ENCODE results near the gene MOCS1.

DNA sequence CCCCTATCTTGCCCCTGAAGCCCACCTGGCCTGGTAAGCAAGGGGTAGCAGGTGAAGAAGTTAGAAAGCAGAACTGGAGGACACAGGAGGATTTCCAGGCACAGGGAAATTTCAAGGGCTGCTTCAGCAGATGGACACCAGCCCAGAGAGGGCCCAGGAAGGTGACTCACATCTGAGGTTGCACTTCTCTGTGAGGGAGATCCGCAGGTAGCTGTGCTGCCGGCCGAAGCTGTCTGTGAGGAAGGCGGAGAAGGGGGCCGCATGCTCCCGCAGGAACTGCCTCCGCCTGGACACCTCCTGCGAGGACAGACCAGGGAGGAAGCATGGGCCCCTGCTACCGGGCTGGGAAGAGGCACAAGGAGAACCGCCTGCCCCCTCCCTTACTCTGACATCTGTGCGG is 7.1 kb downstream of the MOCS1 start:
- no peak for TF ChIP-seq POLR2A (IDR thresholded peaks at IDR 0.05)
- TF ChIP-seq, protein P1, sequence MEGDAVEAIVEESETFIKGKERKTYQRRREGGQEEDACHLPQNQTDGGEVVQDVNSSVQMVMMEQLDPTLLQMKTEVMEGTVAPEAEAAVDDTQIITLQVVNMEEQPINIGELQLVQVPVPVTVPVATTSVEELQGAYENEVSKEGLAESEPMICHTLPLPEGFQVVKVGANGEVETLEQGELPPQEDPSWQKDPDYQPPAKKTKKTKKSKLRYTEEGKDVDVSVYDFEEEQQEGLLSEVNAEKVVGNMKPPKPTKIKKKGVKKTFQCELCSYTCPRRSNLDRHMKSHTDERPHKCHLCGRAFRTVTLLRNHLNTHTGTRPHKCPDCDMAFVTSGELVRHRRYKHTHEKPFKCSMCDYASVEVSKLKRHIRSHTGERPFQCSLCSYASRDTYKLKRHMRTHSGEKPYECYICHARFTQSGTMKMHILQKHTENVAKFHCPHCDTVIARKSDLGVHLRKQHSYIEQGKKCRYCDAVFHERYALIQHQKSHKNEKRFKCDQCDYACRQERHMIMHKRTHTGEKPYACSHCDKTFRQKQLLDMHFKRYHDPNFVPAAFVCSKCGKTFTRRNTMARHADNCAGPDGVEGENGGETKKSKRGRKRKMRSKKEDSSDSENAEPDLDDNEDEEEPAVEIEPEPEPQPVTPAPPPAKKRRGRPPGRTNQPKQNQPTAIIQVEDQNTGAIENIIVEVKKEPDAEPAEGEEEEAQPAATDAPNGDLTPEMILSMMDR (IDR thresholded peaks at IDR 0.05), result no peak
- no peak for TF ChIP-seq EP300 (IDR thresholded peaks at IDR 0.05)
- no peak for TF ChIP-seq POLR2AphosphoS5 (IDR thresholded peaks at IDR 0.05)

Measured in gastroesophageal sphincter (tissue), 3 donors.